ENCODE data around the gene PDE8B. TPM values are rescaled to one million over a fixed set of nuclear protein-coding genes. Genes with fewer than 3 reads are reported as not detected.

Gene PDE8B
- total RNA-seq, 1 donor from 2014 or later = 7.8 TPM

DNA sequence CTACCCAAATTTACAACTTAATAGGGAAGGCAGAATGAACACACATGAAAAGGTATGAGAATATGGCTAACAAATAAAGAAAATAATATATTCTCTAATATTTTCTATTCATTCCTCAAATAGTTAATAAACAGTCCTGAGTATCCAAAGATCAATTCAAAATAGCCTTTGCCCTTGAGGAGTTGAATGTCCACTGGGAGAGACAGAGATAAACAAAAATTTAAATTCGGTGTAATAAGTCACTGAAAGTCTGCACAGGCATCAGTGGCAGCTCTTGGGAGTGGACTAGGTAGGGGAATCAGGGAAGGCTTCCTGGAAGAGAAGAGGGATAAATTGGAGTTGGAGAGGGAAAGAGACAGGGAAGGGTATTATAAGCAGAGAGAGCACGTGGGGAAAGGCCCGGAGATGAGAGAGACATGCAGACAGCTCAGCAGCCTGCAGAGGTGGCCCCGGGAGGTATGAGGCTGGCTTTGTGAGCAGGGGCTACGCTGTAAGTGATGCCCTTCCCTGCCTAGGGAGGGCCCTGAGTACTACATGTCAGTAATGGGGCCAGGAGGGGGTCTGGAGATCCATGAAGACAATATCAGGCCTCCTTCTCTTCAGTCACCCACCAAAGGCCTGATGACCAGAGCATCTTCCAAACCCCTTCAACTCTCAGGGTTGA is 137.1 kb downstream of the PDE8B start:
- Mint-ChIP-seq H3K4me1 (ENCODE audit: unreplicated experiment) (no peaks in the 10 kb centered on the region), H3K36me3 (ENCODE audit: low read depth, unreplicated experiment) (no peaks in the 10 kb centered on the region), H3K27ac (ENCODE audit: unreplicated experiment) (no peak overlapping the region), H3K27me3 (ENCODE audit: unreplicated experiment) (no peaks in the 10 kb centered on the region), H3K9me3 (ENCODE audit: unreplicated experiment) (no peaks in the 10 kb centered on the region), H3K4me3 (ENCODE audit: unreplicated experiment) (no peak overlapping the region)
- TF ChIP-seq, protein P1, sequence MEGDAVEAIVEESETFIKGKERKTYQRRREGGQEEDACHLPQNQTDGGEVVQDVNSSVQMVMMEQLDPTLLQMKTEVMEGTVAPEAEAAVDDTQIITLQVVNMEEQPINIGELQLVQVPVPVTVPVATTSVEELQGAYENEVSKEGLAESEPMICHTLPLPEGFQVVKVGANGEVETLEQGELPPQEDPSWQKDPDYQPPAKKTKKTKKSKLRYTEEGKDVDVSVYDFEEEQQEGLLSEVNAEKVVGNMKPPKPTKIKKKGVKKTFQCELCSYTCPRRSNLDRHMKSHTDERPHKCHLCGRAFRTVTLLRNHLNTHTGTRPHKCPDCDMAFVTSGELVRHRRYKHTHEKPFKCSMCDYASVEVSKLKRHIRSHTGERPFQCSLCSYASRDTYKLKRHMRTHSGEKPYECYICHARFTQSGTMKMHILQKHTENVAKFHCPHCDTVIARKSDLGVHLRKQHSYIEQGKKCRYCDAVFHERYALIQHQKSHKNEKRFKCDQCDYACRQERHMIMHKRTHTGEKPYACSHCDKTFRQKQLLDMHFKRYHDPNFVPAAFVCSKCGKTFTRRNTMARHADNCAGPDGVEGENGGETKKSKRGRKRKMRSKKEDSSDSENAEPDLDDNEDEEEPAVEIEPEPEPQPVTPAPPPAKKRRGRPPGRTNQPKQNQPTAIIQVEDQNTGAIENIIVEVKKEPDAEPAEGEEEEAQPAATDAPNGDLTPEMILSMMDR (IDR thresholded peaks at IDR 0.05; ENCODE audit: unreplicated experiment) = no peak
- DNase-seq (ENCODE audit: low spot score) = no peak

DNA sequence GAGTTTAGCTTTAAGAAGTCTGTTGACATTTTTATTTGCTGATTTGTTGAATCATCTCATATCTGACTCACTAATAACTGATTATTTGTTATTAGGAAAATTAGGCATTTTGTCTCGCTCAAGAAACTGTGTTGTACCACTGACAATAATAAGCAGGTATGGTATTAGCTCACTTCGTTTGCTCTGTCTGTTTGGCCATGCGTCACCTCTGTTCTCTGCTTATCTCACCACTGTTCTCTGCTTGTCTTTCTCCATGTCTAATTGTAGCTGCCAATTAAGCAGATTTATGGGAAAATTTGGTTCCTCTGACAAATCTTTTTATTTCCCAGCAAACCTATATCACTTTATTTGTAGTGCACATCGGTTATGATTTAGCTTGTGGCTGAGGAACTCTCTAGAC is 142.8 kb downstream of the PDE8B start:
- no peak overlapping the region for H3K27ac Mint-ChIP-seq (ENCODE audit: unreplicated experiment)
- H3K36me3 Mint-ChIP-seq (ENCODE audit: low read depth, unreplicated experiment) = no peaks in the 10 kb centered on the region
- H3K4me1 Mint-ChIP-seq (ENCODE audit: unreplicated experiment) = no peaks in the 10 kb centered on the region
- TF ChIP-seq, protein P1 (IDR thresholded peaks at IDR 0.05; ENCODE audit: unreplicated experiment) = no peak
- H3K27me3 Mint-ChIP-seq (ENCODE audit: unreplicated experiment) = no peaks in the 10 kb centered on the region
- H3K4me3 Mint-ChIP-seq (ENCODE audit: unreplicated experiment) = no peak overlapping the region
- no peaks in the 10 kb centered on the region for H3K9me3 Mint-ChIP-seq (ENCODE audit: unreplicated experiment)
- DNase-seq (ENCODE audit: low spot score) = no peak

DNA sequence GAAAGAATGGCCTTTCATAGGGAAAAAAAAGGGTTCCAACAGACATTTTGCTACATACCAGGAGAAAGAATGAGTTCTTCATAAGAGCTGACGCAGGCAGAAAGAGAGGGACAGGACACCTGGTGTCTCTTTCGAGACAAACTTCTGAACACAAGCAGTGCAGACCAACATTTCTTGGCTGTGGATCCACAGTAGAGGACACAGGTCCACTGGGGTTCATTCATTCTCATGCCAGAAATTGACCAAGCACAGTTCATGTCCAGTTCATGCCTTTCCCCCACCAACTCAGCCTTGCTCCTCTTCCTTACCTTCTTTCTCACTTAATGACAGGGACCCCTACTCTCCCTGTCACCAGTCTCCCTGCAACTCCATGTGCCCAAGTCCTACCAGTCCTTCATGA is 144.0 kb downstream of the PDE8B start:
- no peak for DNase-seq (ENCODE audit: low spot score)
- Mint-ChIP-seq H3K36me3 (ENCODE audit: low read depth, unreplicated experiment) (no peaks in the 10 kb centered on the region), H3K27ac (ENCODE audit: unreplicated experiment) (no peak overlapping the region), H3K9me3 (ENCODE audit: unreplicated experiment) (no peaks in the 10 kb centered on the region), H3K27me3 (ENCODE audit: unreplicated experiment) (peaks cover 2% of the 10 kb centered on the region), H3K4me1 (ENCODE audit: unreplicated experiment) (no peaks in the 10 kb centered on the region), H3K4me3 (ENCODE audit: unreplicated experiment) (no peak overlapping the region)
- TF ChIP-seq, protein P1 (IDR thresholded peaks at IDR 0.05; ENCODE audit: unreplicated experiment) = no peak

GRCh38 chr5:77355080-77355479 is 144.6 kb downstream of the PDE8B start:
- no peaks in the 10 kb centered on the region for H3K4me1 Mint-ChIP-seq (ENCODE audit: unreplicated experiment)
- DNase-seq (ENCODE audit: low spot score) = no peak
- H3K27ac Mint-ChIP-seq (ENCODE audit: unreplicated experiment) = no peak overlapping the region
- peaks cover 2% of the 10 kb centered on the region for H3K27me3 Mint-ChIP-seq (ENCODE audit: unreplicated experiment)
- H3K9me3 Mint-ChIP-seq (ENCODE audit: unreplicated experiment) = no peaks in the 10 kb centered on the region
- no peaks in the 10 kb centered on the region for H3K36me3 Mint-ChIP-seq (ENCODE audit: low read depth, unreplicated experiment)
- H3K4me3 Mint-ChIP-seq (ENCODE audit: unreplicated experiment) = no peak overlapping the region
- TF ChIP-seq, protein P1 (IDR thresholded peaks at IDR 0.05; ENCODE audit: unreplicated experiment) = no peak

DNA sequence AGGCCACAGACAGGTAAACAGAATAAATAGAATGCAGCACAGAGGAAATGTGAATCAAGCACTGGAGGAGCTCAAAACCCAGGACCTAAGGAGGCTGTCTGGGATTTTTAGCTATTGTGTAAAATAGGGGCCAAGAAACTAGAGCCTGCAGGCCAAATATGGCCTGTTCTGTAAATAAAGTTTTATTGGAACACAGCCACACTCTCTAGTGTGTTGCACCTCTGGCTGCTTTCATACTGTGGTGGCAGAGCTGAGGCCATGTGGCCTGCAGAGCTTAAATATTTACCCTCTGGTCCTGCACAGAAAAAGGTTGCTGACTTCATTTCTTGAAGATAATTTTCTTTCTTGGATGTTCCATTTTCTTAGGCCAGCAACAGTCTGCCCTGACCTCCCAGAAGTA is 145.3 kb downstream of the PDE8B start:
- Mint-ChIP-seq H3K9me3 (ENCODE audit: unreplicated experiment) (no peaks in the 10 kb centered on the region), H3K27ac (ENCODE audit: unreplicated experiment) (no peak overlapping the region), H3K4me3 (ENCODE audit: unreplicated experiment) (no peak overlapping the region), H3K36me3 (ENCODE audit: low read depth, unreplicated experiment) (no peaks in the 10 kb centered on the region), H3K4me1 (ENCODE audit: unreplicated experiment) (no peaks in the 10 kb centered on the region), H3K27me3 (ENCODE audit: unreplicated experiment) (peaks cover 4% of the 10 kb centered on the region)
- no peak for DNase-seq (ENCODE audit: low spot score)
- TF ChIP-seq, protein P1 (IDR thresholded peaks at IDR 0.05; ENCODE audit: unreplicated experiment) = no peak

Data from endothelial cell (in vitro differentiated cells).